GM21737 (cell line): ENCODE data around the gene SV2C.
"Not testable (repeated sequence)": the region's sequence is repeated elsewhere in the genome, so short reads cannot be mapped to it uniquely, and the experiment has no call there.

Source experiments
- ATAC-seq: cut with Tn5 transposase; IDR thresholded peaks from one replicate; pipeline ENCODE4 v1.9.1; 2021; ENCODE audit warnings: mild to moderate bottlenecking, moderate library complexity; ENCODE audit not compliant: unreplicated experiment

Gene SV2C

DNA sequence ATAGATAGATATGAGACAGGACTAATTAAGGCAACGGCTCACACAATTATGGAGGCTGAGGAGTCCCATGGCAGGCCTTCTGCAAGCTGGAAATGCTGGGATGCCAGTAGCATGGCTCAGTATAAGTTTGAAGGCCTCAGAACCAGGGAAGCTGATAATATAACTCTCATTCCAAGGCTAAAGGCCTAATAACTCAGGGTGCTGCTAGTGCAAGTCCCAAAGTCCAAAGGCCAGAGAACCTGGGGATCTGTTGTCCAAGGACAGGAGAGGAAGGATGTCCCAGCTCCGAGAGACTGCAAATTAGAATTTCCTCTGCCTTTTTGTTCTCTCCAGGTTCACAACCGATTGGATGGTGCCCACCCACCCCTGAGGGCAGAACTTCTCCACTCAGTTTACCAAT is 114.5 kb downstream of the SV2C start:
- ATAC-seq, result no peak

DNA sequence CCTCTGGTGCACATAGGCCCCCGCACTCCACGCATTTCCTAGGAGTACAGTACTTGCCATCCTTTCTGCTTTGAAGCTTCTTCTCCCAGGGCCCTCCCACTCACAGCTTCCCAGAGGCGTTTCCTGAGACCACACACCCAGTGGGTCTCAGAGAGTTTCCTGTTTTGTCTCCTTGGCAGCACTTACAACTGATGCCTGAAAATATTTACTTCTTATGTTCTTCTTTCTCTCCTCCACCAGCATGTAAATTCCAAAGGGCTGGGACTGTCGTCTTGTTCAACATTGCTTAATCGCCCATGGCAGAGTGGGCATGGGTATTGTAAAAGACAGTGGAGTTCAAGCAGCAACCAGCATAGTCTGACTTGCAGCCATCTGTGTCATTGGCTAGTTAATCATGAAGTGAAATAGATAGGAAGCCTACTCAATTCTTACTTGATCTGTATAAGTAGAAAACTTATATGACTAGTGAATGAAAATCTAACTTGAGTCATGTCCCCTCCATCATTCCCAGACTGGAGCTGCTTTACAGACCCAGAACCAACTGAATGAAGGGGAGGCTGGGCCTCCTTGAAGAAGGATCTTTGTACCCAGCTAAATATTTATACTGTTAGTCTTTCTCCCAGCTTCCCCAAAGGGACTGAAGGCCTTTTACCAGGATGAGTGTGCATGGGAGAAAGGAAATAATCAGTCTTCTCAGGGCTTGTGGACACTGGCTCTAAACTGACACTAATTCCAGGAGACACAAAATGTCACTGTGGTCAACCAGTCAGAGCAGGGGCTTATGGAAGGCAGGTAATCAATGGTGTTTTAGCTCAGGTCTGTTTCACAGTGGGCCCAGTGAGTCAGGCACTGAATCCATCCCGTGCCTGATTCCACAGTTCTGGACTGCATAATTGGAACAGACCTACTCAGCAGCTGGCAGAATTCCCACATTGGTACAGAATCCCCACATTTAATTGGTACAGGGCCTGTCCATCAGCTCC is 116.4 kb downstream of the SV2C start:
- no peak for ATAC-seq

DNA sequence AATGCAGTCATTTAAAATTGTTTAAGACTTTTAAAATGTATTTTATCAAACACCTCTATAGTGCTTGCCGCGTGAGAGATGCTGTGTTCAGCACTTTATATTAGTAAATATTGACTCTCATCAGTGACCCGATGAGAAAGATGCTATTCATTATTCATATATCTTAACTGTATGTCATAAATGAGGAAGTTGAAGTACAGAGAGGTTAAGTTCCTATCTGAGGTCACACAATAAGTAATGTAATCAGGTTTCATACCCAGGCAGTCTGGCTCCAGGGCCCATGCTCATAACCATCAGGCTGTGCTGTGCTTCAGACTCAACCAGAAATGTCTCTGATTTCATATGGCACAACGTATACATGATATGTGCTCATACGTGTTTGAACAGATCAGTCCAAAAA is 119.0 kb downstream of the SV2C start:
- ATAC-seq, result no peak

DNA sequence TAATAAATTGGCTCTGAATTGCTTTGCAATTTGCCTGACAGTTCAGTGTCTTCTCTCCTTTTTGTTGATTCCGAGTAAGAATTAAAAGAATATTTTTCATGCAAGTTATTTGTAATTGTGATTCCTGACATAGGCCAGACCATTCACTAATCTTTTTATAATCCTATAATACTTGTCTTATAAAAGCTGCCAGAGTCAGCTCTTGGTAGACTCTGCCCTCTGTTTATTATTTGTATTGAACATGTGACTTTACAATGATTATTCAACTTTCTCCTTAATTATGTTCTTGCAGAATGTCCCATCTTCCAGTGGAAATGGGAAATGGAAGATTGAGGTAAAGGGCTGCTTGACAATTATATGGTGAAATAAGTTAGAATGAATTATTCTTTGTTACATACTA is 121.0 kb downstream of the SV2C start:
- ATAC-seq, result no peak

DNA sequence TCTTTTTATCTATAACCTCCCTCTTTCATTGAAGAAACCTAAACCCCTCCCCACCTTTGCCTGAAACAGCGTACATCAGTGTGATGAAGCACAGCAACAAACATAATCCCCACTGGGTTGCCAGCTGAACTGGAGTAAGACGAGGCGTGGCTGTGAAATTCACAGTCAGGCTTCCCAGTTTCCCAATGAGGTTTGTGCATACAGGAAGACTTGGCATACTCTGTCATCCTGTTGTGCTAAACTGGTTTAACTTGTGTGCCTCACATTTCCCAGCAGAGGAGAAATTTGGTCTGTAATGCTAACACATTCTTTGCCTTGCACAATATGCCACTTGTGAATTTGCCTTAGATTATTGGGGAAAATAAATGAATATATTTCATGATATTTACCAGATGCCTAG is 121.5 kb downstream of the SV2C start:
- ATAC-seq, result no peak

DNA sequence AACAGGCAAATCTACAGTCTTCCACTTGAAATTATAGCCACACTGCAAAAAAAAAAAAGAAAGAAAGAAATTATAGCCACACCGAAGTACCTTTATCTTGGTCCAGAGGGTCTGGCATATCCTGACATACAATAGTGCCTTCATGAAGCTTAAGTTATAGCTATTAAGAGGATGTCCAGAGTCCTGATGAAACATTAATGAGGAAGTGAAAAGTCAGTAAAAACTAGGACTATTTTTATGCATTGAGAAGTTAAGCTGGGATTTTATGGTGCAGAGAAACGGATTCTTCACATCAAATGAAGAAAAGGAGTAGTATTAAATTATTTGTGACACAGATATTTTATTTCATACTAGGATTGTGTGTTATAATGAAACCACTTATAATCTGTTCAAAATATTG is 123.9 kb downstream of the SV2C start:
- no peak for ATAC-seq

DNA sequence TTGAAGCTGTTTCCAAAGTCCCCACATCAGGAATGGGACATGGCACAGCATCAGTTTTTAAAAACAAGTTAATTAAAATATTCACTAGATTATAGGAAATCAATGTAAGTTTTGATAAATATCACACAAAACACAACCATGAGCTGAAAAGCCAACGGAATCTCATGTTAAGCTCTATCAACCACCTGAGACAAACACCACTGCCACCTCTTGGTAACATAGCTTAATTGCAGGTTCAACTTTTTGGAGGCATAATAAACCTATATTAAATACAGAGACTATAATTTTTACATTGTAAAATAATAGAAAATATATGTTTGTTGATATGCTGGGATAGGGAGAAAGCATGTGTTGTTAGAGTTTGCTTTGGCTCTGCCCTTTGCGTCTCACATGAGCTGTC is 126.1 kb downstream of the SV2C start:
- no peak for ATAC-seq

DNA sequence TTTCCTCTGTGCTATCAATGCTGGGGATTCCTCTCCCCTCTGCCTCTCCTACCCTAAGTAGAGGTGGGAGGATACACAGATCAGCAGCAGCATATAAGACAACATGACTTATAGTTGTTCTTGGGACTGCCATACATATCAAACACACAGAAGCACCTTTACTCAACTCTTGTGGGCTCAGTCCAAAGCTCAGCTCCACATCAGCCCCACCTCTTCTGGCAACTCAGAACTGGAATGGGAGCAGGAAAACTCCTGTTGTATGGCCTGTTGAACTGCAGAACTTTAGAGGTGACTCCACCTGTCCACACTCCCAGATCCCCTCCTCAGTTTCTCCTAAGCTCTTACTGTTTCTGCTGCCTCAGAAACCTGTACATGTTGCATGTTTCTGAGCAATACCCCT is 127.8 kb downstream of the SV2C start:
- no peak for ATAC-seq

DNA sequence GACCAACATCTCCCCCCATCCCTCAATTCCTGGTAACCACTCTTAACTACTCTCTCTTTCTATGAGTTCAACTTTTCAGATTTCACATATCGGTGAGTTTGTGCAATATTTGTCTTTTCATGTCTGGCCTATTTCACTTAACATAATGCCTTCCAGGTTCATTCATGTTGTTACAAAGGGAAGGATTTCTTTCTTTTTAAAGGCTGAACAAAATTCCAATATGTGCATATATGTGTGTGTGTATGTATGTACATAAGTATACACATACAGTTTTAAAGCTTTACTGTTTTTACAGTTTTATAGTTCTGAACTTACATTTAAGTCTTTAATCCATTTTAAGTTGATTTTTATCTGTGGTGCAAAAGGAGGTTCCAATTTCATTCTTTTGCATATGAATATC is 130.7 kb downstream of the SV2C start:
- no peak for ATAC-seq

DNA sequence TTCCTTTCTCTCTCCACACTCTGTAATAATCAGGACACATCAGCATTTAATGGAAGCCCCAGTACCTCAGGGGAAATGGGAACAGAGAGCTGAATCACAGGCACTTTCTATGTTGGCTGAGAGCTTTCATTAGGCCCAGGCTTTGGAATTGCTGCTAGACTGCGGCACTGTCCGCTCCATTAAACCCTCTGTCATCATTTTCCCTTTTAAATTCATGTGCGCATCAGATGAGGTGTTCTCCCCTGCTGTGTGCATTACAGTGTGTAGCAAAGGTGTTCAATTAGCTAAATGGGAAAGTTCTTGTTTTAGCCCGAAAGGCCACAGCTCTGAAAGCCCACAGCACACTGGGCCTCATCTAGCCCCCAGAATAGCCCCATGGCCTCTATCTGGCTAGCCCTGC is 133.6 kb downstream of the SV2C start:
- ATAC-seq, result no peak

DNA sequence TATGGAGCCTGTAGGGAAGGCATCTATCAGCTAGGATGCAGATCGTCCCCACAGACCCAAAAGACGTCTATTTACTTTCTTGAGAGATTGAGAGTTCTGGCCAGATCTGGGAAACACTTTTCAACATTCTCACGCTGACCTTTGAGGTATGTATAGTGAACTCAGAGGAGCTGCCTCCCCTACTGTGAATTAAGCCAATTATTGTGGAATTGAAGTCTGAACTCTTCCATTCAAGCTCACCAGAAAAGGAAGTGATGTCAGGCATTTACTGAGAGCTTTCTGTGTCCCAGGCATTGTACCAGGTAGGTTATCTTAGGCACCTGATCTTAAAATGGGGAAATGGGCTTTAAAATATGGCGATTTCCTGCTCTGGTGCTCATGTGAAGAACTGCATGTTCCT is 136.5 kb downstream of the SV2C start:
- ATAC-seq, result no peak

DNA sequence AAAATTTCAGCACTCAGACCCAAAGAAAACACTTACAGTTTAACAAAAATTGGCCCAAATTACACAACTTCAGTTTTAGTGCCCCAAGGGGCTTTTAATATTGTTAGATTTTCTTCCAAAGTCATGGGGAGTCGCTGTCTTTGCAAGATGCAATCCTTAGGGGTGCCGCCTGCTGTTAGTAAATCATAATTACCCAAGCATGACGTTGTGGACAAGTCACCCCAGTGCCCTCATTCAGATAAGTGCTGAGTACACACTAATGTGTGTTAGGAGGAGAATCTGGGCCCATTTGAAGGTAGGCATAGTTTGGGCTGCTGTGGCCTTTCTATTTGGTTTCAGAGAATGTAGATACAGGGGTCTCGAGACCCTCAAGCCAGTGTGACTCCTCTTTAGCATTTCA is 138.1 kb downstream of the SV2C start:
- ATAC-seq, result no peak

DNA sequence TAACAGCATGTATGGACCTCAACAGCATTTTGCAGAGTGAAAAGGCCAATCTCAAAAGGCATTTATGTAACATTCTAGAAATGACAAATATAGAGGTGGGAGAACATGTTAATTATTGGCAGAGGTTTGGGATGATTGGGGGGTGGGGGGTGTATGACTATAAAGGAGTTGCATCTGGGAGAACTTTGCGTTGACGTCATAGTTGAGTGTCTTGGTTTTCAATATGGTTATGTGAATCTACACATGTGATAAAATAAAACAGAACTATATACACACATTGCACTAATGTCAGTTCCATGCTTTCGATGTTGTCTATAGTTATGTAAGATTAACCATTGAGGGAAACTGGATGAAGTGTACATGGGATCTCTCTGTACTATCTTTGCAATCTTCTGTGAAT is 139.1 kb downstream of the SV2C start:
- ATAC-seq, result no peak

DNA sequence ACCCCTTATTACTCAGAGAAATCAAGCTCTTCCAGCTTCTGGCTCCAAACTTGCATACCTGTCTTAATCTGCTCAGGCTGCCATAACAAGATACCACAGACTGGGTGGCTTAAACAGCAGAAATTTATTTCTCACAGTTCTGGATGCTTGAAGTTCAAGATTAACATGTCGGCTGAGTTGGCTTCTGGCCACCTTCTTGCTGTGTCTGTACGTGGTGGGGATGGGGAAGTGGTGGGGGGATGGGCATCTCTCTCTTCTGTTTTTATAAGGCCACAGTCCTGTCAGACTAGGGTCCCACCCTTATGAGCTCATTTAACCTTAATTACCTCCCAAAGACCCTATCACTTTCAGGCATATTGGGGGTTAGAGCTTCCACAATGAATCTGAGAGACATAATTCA is 140.5 kb downstream of the SV2C start:
- ATAC-seq, result no peak

DNA sequence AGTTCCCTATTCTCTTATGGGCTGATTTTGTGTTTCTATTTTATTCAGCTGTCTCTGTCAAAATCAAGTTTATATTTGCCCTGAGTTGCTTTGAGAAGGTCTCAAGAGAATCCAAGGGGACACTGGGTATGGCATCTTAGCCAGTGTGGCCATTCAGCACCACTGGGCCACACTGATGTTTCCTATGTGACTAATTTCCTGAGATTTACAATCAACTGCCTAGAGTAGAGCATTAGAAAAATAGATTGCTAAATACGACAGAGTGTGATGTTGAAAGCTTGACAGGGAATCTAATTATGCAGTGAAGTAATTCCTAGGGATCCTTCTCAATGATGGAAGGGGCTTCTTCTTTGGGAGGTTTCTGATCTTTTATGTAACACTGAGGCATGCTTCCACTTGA is 141.7 kb downstream of the SV2C start:
- no peak for ATAC-seq

DNA sequence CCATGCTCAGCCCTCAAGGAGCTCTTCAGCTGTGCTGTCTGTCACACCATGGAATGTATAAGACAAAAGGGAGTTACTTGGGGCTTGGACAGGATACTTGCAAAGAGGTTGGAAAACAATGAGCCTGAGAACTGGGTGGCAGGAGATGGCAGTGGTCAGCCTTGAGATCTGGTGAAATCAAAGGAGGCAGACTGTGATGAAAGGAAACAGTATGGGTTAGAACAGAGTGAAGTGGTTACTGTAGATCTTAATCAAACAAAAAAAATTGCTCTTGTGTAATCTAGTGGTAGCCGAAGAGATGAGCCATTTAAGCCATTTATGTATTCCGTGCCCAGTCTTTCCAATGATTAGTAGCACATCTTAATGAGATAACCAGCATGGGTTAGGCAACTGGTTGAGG is 142.2 kb downstream of the SV2C start:
- no peak for ATAC-seq

DNA sequence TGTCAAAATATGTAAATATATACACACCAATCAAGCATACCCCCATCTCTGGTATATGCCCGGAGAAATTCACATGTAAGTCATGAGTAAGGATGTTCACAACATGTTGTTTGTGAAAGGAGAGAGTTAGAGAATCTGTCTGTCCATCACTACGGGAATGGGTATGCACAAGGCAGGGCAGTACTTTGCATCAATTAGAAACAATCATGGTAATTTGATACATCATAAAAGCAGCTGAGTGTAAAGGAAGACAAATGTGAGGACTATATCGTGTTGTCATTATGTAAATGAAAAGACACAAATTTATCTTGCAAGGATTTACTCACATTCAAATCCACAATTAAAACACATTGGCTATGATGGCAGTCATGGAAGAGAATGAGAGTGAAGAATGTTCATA is 146.7 kb downstream of the SV2C start:
- no peak for ATAC-seq

DNA sequence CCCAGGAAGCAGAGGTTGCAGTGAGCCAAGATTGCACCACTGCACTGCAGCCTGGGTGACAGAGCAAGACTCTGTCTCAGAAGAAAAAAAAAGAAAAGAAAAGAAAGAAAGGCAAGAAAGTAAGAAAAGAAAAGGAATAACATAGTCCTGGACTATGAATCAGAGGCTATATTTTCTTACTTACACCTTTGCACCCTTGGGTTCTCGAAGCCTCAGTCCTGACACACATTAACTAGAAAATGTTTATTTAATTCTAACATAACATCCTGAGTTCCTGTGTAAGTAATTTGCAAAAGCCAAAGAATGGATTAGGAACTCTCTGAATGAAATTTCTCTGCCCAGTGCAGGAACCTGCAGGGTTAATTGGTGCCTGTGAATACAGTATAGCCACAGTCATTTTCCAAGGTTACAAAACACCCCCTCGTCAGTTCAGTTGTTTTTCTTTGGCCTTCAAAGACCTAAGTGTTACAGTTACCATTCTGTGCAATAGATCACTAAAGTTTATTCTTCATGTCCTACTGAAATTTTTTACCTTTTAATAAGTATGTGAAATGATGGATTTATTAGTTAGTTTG is 147.6 kb downstream of the SV2C start:
- no peak for ATAC-seq

DNA sequence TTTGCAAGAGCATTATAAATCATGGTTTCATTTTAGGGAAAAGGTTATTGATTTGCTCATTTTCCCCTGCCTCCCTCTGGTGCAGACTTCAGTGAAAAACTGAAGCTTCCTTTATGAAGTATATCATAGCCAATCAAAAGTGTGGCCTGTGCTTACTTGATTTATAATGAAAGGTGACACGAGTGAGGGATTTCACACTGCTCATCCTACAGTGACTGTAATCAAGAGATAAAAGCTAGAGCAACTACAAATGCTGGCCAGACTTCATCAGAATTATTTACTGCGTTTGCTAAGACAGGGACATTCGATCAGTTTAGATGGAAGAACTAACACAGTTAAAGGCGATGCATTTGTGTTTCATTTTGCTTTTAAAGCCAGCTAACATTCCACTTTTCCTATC is 151.5 kb downstream of the SV2C start:
- ATAC-seq, result no peak

DNA sequence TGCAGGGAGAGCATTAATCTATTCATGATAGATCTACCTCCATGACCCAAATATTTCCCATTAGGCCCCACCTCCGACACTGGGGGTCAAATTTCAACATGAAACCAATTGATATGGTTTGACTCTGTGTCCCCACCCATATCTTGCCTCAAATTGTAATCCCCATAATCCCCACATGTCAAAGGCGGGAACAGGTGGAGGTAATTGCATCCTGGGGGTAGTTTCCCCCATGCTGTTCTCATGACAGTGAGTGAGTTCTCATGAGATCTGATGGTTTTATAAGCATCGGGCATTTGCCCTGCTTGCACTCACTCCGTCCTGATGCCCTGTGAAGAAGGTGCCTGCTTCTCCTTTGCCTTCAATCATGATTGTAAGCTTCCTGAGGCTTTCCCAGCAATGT is 153.5 kb downstream of the SV2C start:
- ATAC-seq, result no peak

DNA sequence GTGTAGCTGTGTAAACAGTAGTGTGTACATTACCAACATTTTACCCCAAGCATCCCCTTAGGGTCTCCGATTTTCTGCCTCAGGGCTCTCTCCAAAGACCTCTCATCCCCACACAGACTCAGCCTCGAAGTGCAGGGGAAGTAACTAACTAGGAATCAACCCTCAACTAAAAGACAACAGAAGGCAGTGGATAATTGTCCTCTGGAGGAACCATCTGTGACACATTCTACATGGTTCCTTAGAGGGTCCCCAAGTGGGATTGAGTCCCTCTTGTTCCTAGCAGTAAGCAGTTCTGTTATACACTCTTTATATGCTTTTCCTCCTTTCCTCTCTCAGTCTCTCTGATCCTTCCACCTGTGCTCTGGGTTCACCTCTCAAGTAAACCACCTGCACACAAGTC is 157.2 kb downstream of the SV2C start:
- no peak for ATAC-seq

DNA sequence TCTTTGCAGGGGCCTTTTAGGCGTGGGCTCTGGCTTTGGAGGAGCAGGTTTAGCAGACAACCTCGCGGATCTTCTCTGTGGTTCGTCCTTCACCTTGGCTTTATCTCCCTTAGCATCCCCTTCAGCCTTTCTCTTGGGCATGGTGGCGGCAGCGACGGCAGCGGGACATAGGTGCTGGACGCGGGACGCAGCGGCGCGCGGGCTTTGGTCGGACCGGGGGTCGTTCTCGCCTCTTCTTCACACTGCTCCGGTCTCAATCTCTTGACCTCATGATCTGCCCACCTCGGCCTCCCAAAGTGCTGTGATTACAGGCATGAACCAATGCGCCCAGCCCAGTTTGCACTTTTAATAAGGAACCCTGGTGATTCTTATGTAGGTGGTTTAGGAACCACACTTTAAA is 159.0 kb downstream of the SV2C start:
- ATAC-seq, result not testable (repeated sequence)

DNA sequence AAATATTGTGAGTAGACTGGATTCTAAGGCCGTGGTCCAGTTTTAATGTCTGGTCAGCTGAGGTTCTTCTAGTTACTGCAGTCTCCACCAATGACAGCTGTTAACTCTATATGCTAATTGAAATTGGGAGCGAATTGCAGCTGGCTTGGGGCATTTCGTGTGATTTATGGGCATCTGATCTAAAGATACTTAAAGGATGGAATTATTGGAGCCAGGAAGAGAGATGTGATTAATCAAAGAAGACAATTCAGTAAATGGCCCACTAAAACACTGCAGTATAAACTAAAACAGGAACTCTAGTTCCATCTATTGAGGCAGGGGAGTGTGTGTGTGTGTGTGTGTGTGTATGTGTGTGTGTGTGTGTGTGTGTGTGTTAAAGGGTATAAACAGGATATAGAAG is 162.4 kb downstream of the SV2C start:
- ATAC-seq, result no peak
